ENCODE data around the gene MFGE8.

Gene MFGE8

DNA sequence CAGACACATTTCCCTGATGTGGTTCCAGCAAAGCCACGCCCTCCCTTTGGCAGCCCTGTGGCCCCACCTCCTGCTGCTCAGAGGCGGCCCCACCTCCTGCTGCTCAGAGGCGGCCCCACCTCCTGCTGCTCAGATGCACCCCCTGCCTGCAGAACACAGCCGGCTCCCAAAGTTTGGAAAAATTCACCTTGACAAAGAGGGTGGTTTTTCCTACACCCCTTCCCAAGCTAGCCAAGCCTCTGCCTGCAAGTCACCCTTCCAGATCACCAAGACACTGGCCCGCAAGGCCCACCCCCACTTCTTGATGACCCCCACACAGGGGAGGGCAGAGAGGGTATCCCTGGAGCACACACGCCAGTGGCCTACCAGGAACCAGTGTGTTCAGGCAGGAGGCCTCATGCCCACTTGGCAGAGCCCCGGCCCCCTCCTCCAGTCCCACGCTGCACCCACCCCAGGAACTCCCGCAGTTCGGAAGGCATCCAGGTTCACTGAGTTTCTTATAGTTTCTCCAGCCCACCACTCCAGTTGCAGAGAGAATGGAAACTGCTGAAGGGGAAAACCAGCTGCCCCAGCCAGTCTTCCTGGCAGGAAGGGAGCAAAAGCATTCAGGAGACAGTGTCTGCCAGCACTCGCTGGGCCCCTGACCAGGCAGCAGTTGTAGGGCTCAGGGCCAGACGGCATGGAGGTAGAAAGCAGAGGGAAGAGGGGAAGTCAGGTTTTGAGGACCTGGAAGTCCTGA, 15.6 kb downstream of the MFGE8 start:
- H3K27ac Mint-ChIP-seq, result no peak overlapping the region
- no peaks in the 10 kb centered on the region for H3K36me3 Mint-ChIP-seq (ENCODE audit: low read depth)
- peak; percentile 81 for ATAC-seq
- no peaks in the 10 kb centered on the region for H3K9me3 Mint-ChIP-seq
- H3K4me3 Mint-ChIP-seq, result no peak overlapping the region
- peaks cover 1% of the 10 kb centered on the region for H3K27me3 Mint-ChIP-seq
- DNase-seq, result peak; percentile 82
- peaks cover 38% of the 10 kb centered on the region for H3K4me1 Mint-ChIP-seq

DNA sequence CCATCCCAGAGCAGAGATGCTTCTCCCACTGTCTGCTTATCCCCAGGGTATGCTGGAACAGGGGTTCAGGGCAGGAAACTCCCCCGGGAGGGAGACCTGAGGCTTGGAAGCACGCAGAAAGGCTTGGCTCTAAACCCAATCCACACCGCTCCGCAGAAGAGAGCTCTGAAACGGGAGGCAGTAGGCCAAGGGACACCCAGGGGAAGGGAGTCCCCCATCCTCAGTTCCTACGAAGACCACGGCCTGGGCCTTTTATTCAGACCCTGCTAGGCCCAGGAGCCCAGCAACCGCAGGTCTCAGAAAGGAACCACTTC, 16.1 kb downstream of the MFGE8 start:
- Mint-ChIP-seq H3K27me3 (peaks cover 1% of the 10 kb centered on the region), H3K36me3 (ENCODE audit: low read depth) (no peaks in the 10 kb centered on the region), H3K4me3 (no peak overlapping the region), H3K27ac (no peak overlapping the region), H3K4me1 (peaks cover 38% of the 10 kb centered on the region), H3K9me3 (no peaks in the 10 kb centered on the region)
- ATAC-seq (peak; percentile 8), DNase-seq (no peak)

DNA sequence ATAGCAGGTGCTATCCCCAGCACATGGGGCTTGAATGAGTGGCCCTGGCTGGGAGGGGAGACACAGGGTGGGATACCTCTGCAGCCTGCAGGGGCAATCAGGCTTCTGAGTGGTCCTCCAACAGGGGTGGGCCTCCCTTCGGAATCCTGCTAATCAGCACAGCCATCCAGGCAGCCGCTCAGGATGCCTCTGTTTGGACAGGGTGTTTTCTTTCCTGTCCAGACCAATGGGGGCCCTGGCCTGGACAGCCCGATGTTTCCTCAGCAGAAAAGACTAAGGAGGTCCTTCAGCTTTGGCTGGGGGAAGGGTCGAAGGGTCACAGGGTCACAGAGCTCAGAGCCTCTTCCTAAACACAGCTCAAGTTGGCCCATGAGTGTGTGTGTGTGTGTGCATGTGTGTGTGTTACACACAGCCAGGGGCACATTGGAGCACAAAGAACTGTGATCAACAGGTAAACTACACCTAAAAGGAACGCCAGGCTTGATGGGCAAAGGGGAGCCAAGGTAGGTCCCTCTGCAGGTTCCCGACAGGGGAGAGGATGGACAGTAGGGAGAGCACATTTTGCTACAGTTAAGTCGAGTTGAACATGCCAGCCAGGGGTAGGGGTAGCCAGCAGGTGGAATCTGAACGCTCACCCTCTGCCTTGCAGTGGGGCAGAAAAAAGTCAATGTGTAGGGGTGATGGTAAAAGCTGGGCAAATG, 16.7 kb downstream of the MFGE8 start:
- H3K4me3 Mint-ChIP-seq, result no peak overlapping the region
- H3K9me3 Mint-ChIP-seq, result no peaks in the 10 kb centered on the region
- DNase-seq (no peak), ATAC-seq (no peak)
- peaks cover under 1% of the 10 kb centered on the region for H3K36me3 Mint-ChIP-seq (ENCODE audit: low read depth)
- H3K27ac Mint-ChIP-seq, result no peak overlapping the region
- peaks cover 1% of the 10 kb centered on the region for H3K27me3 Mint-ChIP-seq
- peaks cover 38% of the 10 kb centered on the region for H3K4me1 Mint-ChIP-seq

DNA sequence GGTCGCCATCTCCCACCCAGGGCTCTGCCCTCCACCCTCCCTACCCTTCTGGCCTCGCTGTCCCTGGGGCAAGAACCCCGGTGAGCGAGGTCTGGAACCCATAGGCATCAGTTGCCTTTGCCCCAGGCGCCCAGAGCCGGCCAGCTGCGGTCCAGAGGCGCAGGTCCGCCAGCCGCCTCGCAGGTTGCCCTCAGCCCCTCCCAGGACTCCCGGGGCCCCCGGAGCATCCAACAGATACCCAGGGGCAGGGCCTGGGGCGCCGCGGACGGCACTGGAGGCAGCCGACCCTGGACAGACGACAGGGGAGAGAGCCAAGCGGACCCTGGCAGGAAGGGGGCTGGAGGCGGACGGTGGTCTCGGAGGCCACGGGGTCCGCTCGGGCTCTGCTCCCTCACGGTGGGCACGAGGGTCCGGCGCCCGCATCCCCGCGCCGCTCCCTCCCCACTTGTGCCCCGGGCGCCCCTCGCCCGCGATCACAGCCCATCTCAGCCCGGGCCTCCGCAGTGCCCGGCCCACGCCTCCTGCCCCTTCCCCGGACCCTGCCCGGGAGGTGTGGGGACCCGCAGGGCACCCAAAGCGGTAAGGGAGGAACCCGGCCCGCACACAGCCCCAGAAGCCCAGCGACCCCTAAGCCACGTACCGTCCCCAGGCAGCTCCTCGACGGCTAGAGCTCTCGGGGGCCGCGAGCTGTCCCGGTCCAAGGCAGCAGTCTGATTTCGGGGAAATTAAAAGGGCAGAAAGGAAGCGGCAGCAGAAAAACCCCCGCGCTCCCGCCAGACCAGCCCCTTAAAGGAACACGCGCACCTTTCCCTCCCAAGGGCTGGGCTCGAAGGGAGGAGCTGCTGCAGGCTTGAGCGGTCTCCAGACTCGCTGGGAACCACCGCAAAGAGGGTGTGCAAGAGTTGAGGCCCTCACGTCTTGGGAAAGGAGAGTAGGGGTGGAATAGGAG, 18.1 kb downstream of the MFGE8 start, which contains the start of gene HAPLN3:
TSS of gene HAPLN3 (minus strand) at position 726 of the 949 bp plus-strand sequence. CDS start 8,246 bp downstream, outside the sequence.
- Mint-ChIP-seq H3K27me3 (peaks cover 1% of the 10 kb centered on the region), H3K27ac (peak within 1 kb of the TSS; percentile 79), H3K4me3 (peak within 1 kb of the TSS; percentile 78), H3K36me3 (ENCODE audit: low read depth) (peaks cover 4% of the 10 kb centered on the region), H3K9me3 (no peaks in the 10 kb centered on the region), H3K4me1 (peaks cover 38% of the 10 kb centered on the region)
- ATAC-seq (peak; percentile 78), DNase-seq (peak; percentile 78)

DNA sequence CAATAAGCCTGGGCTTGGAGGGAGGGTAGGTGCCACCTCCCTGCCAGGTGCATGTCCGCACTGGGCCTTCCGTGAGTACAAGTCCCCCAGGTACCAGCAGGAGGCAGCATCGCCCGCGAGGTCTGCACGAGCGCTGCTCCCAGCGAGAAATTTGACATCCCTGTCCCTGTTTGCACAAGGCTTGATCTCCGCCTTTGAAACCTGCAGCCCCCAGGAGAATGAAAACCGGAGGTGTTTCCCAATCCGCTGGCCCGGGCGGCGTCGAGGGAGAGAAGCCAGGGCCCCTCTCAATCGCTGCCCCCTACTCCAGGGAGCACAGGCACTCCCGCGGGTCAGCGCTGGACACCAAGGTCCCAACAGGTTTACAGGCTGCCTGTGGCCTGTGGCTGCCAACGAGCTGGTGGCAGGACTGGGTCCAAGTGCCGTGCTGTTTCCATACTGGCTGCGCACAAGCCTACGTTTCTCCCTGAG, 18.8 kb downstream of the MFGE8 start:
- peak overlapping the region; percentile 78 for H3K4me3 Mint-ChIP-seq
- peaks cover 1% of the 10 kb centered on the region for H3K27me3 Mint-ChIP-seq
- ATAC-seq (peak; percentile 39), DNase-seq (peak; percentile 88)
- peaks cover 38% of the 10 kb centered on the region for H3K4me1 Mint-ChIP-seq
- peak overlapping the region; percentile 79 for H3K27ac Mint-ChIP-seq
- H3K9me3 Mint-ChIP-seq, result no peaks in the 10 kb centered on the region
- H3K36me3 Mint-ChIP-seq (ENCODE audit: low read depth), result peaks cover 7% of the 10 kb centered on the region

DNA sequence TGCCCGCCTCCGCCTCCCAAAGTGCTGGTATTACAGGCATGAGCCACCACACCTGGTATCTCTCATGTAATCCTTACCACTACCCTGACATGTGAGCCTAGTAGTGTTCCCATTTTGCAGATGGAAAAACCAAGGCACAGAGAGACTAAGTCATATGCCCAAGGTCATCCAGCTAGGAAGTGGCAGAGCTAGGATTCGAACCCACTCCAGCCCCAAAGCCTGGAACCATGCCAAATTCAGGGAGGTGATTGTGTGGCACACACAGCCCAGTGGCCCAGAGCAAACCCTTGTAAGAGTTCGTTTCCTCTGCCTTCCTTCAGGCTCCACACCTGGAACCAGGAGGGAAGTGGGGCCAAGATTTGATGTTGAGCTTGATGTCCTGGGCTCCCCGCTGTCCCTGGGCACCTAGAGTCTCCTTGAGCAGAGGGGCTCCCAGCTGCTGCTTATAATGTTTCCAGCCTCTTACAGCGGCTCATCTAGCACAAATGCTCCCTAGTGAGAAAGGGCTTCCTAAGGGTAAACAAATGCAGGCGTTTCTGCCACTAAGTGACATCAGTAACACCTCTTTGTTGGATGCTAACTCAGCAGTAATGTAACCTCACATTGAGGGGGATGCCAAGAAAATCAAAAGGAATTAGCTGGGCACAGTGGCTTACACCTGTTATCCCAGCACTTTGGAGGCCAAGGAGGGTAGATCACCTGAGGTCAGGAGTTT, 21.5 kb downstream of the MFGE8 start:
- no peak overlapping the region for H3K27ac Mint-ChIP-seq
- peaks cover 11% of the 10 kb centered on the region for H3K36me3 Mint-ChIP-seq (ENCODE audit: low read depth)
- no peaks in the 10 kb centered on the region for H3K9me3 Mint-ChIP-seq
- DNase-seq, result no peak
- ATAC-seq, result no peak
- peaks cover 1% of the 10 kb centered on the region for H3K27me3 Mint-ChIP-seq
- H3K4me1 Mint-ChIP-seq, result peaks cover 26% of the 10 kb centered on the region
- no peak overlapping the region for H3K4me3 Mint-ChIP-seq

DNA sequence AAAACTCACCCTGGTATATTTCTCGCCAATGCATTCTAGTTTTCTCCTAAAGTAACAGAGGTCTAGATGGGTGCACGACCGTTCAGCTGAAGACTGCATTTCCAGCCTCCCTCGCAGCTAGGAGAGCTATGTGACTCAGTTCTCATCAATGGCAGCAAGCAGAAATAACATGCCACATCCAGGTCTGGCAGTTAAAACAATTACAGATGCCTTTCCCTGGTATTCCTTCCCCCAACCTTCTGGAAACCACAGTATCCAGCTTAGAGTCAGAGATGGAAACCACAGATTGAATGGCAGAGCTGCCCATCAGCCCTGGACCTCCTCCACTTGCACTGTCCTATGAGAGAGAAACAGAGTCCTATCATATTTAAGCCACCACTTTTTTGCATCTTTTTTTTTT, 22.7 kb downstream of the MFGE8 start:
- Mint-ChIP-seq H3K4me3 (no peak overlapping the region), H3K36me3 (ENCODE audit: low read depth) (peaks cover 16% of the 10 kb centered on the region), H3K27ac (no peak overlapping the region), H3K27me3 (peaks cover under 1% of the 10 kb centered on the region), H3K4me1 (peaks cover 15% of the 10 kb centered on the region), H3K9me3 (no peaks in the 10 kb centered on the region)
- ATAC-seq (no peak), DNase-seq (no peak)

DNA sequence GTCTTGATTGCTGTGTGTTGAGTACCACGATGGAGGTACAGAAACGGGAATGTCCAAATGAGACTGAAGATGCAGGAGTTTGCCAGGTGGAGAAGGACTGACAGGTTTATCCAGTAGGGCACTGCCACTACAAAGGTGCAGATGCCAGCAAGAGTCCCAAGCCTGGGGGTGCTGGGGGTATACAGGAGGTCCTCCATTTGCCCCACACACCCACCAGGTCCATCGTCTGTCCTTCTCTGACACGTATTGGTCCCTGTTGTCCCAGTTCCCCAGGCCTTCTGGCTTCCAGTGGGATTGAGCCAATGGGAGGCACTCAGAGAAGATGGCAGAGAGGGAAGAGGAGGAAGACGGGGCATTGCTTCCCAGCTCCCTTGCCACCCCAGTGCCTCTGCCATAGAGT, 24.5 kb downstream of the MFGE8 start:
- ATAC-seq (no peak), DNase-seq (no peak)
- H3K36me3 Mint-ChIP-seq (ENCODE audit: low read depth), result peaks cover 27% of the 10 kb centered on the region
- H3K4me3 Mint-ChIP-seq, result no peak overlapping the region
- H3K27me3 Mint-ChIP-seq, result no peaks in the 10 kb centered on the region
- no peaks in the 10 kb centered on the region for H3K9me3 Mint-ChIP-seq
- H3K4me1 Mint-ChIP-seq, result peaks cover 5% of the 10 kb centered on the region
- H3K27ac Mint-ChIP-seq, result no peak overlapping the region

DNA sequence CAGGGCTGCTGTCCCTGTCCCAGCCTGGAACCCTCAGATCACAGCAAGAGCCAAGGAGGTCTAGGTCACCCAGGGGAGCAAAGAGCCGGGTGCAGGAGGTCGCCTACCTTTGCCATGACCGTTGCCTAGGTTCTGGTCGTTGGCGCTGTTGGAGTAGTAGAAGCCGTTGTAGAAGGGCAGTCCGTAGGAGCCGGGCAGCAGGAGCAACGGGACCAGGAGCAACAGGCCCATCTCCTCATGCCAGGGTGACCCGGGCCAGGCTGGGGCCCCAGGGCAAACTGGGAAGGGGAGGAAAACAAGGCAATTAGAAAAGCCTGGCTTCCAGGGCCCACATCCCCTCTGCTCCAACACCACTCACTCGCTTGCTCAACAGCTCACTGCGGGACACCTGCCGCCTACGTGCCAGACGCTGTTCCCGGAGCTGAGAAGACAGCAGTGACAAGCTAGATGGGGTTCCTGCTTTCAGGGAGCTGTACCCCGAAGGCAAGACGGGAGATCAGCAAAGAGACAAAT, 26.1 kb downstream of the MFGE8 start:
- DNase-seq (no peak), ATAC-seq (no peak)
- Mint-ChIP-seq H3K27me3 (no peaks in the 10 kb centered on the region), H3K4me1 (no peaks in the 10 kb centered on the region), H3K36me3 (ENCODE audit: low read depth) (peaks cover 33% of the 10 kb centered on the region), H3K4me3 (no peak overlapping the region), H3K27ac (no peak overlapping the region), H3K9me3 (no peaks in the 10 kb centered on the region)

DNA sequence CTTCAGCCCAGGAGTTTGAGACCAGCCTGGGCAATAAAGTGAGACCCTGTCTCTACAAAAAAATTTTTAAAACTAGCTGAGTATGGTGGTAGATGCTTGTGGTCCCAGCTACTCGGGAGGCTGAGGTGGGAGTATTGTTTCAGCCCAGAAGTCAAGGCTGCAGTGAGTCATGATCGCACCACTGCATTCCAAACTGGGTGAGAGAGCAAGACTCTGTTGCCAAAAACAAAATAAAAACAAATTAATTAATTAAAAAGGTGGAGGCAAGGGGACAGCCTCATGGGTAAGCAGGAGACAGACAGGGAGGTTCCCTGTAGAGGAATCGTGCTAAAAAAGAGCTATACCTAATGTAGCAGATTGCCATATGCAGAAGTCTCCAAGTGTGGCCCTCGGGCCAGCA, 30.4 kb downstream of the MFGE8 start:
- peaks cover 27% of the 10 kb centered on the region for H3K36me3 Mint-ChIP-seq (ENCODE audit: low read depth)
- no peaks in the 10 kb centered on the region for H3K9me3 Mint-ChIP-seq
- ATAC-seq (no peak), DNase-seq (no peak)
- no peaks in the 10 kb centered on the region for H3K4me1 Mint-ChIP-seq
- no peak overlapping the region for H3K27ac Mint-ChIP-seq
- no peak overlapping the region for H3K4me3 Mint-ChIP-seq
- no peaks in the 10 kb centered on the region for H3K27me3 Mint-ChIP-seq

DNA sequence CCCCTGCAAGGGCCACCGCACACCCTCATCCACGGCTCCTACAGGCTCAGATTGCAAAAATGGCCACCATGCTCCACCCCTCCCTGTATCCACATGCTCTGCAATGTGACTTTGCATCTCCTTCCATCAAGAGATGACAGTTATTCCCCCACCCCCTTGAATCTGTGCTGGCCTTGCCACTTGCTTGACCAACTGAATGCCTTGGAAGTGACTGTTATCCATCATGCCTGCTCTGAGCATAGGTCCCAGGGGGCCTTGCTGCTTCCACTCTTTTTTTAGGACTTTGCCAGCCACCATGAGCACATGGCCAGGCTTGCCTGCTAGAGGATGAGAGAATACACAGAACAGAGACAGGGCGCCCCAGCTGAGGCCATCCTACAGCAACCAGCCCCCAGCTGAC, 31.4 kb downstream of the MFGE8 start:
- ATAC-seq, result no peak
- Mint-ChIP-seq H3K27me3 (no peaks in the 10 kb centered on the region), H3K27ac (no peak overlapping the region), H3K9me3 (no peaks in the 10 kb centered on the region), H3K4me1 (no peaks in the 10 kb centered on the region), H3K4me3 (no peak overlapping the region), H3K36me3 (ENCODE audit: low read depth) (peaks cover 30% of the 10 kb centered on the region)
- no peak for DNase-seq

DNA sequence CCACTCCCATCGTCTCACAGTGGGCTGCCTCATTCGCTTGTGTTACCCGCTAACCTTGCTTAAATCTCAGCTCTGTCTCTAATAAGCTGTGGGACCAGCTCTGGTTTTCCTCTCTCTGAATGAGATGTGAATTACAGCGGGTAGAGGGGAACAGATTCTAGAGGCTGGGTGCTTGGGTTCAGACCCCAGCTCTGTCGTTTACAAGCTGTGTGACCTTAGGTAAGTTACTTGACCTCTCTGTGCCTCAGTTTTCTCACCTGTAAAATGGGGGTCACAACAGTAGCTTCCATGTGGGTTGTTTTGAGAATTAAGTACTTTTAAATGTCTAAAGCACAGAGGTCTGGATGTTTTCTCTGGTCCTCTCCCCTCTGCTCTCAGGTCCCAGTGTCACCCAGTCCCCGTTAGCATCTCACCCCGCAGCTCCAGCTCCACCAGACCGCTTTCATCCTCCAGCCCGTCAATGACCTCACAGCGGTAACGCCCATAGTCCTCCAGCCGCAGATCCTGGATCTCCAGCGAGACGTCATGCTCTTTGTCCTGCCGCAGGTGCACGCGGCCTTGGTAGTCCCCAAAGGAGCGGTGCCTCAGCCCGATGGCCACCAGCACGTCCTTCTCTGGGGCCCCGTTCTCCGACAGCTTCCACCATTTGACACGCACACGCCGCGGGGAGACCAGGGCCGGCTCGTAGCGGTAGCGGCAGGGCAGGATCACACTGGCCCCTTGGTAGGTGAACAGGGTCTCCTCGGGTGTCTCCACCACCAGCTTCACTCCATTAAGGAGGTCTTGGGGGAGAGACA, 32.0 kb downstream of the MFGE8 start:
- no peaks in the 10 kb centered on the region for H3K9me3 Mint-ChIP-seq
- DNase-seq (no peak), ATAC-seq (no peak)
- no peak overlapping the region for H3K4me3 Mint-ChIP-seq
- no peaks in the 10 kb centered on the region for H3K4me1 Mint-ChIP-seq
- no peak overlapping the region for H3K27ac Mint-ChIP-seq
- no peaks in the 10 kb centered on the region for H3K27me3 Mint-ChIP-seq
- peaks cover 35% of the 10 kb centered on the region for H3K36me3 Mint-ChIP-seq (ENCODE audit: low read depth)

DNA sequence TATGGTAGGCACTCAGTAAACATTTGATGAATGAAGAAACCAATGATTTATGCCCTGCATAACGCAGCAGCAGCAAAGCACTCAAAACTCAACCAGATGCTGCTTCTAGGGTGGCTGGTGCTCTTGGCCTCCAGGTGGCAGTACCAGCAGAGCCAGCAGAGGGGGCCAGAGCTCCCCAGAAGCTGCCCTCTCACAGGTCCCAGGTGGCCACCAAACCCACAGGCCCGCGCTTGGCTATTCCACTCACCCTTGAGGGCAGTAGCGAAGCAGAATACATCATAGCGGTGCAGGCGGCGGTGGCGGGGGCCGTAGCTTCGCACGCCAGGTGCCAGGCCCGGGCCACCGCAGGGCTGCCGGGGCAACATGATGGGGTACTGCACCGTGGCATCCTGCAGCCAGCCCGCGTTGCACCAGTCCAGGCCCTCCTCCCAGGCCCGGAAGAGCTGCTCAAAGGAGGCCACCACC, 34.4 kb downstream of the MFGE8 start:
- Mint-ChIP-seq H3K9me3 (no peaks in the 10 kb centered on the region), H3K36me3 (ENCODE audit: low read depth) (peaks cover 24% of the 10 kb centered on the region), H3K4me3 (no peak overlapping the region), H3K4me1 (no peaks in the 10 kb centered on the region), H3K27ac (no peak overlapping the region), H3K27me3 (no peaks in the 10 kb centered on the region)
- ATAC-seq (peak; percentile 64), DNase-seq (peak; percentile 45)

All from activated naive CD8-positive, alpha-beta T cell treated with anti-CD3 and anti-CD28 coated beads, Interleukin-2, amount 50 U/mL, for 24 hours (primary cell).